ENCODE measurements around the gene GTPBP6. TPM values are rescaled to one million over a fixed set of nuclear protein-coding genes. Genes with fewer than 3 reads are reported as not detected.

GTPBP6 gene, protein sequence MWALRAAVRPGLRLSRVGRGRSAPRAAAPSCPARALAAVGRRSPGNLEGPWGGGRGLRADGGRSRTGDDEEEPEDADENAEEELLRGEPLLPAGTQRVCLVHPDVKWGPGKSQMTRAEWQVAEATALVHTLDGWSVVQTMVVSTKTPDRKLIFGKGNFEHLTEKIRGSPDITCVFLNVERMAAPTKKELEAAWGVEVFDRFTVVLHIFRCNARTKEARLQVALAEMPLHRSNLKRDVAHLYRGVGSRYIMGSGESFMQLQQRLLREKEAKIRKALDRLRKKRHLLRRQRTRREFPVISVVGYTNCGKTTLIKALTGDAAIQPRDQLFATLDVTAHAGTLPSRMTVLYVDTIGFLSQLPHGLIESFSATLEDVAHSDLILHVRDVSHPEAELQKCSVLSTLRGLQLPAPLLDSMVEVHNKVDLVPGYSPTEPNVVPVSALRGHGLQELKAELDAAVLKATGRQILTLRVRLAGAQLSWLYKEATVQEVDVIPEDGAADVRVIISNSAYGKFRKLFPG
- 43.9 and 49.8 TPM in 2 replicates for total RNA-seq

DNA sequence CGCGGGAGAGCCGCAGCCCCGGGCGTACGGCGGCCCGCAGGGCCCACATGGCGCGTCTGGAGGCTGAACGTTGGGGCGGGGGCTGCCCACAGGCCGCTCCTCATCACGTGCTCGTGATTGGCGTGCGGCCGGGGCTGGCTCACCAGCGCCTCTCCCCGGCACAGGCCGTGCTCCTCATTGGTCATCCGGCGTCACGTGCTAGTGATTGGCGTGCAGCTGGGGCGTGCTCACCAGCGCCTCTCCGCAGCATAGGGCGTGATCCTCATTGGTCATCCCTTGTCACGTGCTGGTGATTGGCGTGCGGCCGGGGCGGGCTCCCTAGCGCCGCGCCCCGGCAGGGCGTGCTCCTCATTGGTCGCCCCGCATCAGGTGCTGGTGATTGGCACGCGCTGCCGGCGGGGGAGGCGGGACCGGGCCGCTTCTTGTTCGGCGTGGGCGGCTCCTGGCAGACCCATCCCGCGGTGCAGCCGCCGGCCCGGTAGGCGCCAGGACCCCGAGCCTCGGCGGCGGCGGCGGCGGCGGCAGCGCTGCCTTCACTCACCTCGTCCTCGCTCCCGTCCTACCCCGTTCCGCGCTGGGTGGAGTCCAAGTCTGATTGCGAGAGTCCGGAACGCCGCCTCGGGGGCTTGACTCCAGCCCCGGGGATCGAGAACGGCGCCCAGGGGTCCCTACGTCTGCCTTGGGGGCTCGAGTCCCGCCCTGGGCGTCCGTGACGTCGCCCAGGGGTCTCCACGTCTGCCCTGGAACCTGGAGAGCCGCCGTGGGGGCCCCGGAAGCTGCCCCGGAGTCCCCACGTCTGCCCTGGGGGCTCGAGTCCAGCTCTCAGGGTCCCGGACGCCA, at the start of gene GTPBP6:
TSS of gene GTPBP6 (minus strand) at position 58 of the 840 bp plus-strand sequence. CDS start at position 49, 9 bp downstream.
- intact Hi-C loops (cut with micrococcal nuclease) = loop anchor here (1.0 kb wide), 3 partner anchors 36 to 1073 kb away; partner anchors contain the start of gene SLC25A6

DNA sequence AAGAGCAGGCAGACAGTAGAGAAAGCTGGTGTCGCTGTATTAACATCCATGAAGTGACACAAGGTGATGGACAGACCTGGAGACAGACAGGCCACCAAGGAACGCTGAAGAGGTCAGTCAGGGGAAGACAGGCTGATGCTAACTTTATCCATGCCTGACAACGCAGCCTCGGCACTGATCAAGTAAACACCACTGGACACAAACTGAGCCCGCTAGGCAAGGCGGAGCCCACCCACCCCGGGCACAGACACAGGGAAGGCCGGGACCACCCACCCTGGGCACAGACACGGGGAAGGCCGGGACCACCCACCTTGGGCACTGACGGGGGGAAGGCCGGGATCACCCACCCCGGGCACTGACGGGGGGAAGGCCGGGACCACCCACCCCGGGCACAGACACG, 49.3 kb upstream of the GTPBP6 start:
- intact Hi-C loops (cut with micrococcal nuclease) = no loop called here

DNA sequence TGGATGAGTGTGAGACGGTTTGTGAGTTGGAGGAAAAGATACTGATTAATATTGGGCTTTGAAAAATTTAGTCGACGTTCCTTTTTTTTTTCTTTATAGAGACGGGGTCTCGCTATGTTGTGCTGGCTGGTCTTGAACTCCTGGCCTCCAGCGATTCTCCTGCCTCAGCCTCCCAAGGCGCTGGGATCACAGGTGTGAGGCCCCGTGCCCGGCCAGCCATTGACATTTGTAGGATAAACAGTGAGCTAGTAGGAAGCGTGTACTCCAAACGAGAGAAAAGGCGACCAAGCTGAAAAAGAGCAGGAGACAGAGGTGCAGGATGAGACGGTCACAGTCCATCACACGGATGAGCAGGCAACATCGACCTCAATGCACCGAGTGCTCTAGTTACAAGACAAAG, 48.8 kb upstream of the GTPBP6 start:
- intact Hi-C loops (cut with micrococcal nuclease) = no loop called here

DNA sequence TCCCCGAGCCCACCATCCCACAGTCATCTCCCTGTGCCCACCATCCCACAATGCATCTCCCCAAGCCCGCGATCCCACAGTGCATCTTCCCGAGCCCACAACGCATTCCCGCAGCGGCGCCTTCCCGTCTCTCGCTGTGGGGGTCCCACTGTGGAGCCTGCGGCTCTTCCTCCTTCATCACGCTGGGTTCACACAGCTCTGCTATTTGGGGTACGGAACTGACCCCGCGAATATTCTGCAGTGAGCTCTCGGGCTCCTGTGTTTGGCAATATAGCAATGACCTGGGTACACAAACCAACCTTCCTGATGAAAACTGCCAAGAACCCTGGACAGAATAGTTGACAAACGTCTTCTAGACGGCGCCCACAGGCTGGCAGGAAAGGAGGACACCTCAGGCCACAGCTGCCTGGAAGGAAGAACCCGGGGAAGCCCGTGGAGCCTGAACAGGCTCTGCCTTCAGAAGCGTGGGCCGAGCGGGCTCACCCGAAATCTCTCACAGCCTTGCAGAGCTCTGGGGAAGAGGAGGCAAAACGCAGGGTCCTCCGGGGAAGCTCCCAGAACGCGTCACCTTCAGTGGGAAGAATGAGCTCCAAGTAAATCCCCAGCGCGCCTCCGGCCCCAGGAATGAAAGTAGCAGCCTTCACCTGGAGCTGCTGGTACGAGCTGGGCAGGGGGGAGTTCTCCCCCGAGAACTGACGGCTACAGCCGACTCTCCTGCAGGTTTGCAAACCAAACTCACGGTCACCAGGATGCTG, 45.2 kb upstream of the GTPBP6 start:
- intact Hi-C loops (cut with micrococcal nuclease) = no loop called here

DNA sequence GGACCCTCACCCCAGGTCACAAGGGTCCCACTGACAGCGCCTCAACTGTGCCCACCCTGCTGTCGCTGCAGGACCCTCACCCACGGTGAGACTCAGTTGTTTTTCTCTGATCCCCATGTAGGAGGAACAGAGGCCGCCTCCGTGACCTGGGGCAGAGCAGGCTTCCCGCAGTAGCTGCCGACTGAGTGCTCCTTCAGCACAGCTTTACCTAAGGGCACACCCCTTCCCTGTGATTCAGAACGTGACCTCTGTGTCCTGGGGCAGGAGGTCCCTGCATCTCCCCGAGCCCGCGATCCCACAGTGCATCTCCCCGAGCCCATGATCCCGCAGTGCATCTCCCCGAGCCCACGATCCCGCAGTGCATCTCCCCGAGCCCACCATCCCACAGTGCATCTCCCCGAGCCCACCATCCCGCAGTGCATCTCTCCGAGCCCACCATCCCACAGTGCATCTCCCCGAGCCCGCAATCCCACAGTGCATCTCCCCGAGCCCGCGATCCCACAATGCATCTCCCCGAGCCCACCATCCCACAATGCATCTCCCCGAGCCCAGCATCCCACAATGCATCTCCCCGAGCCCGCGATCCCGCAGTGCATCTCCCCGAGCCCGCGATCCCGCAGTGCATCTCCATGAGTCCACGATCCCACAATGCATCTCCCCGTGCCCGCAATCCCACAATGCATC, 44.5 kb upstream of the GTPBP6 start:
- intact Hi-C loops (cut with micrococcal nuclease) = no loop called here

DNA sequence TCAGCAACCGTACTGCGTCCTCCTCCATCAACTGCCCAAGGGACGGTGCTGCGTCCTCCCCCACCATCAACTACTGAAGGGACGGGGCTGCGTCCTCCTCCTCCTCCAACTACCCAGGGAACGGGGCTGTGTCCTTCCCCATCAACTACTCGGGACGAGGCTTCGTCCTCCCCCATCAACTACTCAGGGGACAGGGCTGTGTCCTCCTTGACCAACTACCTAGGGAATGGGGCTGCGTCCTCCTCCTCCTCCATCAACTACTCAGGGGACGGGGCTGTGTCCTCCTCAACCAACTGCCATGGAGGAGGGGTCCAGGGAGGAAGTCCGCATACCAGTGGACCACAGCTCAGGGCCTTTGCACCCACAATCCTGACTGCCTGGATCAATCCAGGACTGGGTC, 43.8 kb upstream of the GTPBP6 start:
- intact Hi-C loops (cut with micrococcal nuclease) = no loop called here

DNA sequence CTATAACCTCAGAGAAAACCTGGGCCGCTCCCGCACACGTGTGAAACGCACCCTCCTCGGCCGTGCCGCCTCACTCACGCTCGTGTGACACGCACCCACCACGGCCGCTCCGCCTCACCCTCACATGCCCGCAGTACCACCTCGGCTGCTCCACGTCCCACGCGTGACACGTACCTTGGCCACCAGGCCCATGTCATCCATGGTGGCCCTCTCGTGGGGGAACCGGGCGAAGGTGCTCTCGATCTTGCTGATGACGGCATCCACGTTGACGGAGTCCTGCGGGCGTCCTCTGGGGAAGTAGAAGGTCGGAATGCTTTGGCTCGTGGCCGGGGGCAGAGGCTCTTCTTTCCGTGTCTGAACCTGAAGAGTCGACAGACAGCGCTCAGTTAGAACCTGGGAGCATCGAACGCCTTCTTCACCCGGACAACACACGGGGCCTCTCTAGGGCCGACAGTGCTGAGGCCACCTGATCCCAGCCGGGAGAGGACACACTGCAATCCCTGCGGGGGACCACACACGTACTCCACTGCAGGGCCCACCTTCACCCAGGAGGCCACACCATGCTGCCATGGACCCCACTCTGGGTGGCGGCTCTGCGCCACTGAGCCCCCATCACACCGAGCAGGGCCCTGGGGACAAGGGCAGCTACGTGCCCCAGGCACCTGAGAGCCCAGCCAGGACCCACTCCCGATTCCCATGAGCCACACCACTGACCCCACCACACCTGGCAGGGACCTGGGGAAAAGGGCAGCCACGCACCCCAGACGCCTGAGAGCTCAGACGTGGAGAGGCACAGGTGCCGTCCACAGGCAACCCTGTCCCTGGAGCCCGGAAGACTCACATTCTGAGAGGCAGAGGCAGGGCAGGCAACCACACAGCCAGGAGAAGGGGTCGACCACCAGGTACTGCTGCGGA, 42.9 kb upstream of the GTPBP6 start:
- intact Hi-C loops (cut with micrococcal nuclease) = no loop called here

DNA sequence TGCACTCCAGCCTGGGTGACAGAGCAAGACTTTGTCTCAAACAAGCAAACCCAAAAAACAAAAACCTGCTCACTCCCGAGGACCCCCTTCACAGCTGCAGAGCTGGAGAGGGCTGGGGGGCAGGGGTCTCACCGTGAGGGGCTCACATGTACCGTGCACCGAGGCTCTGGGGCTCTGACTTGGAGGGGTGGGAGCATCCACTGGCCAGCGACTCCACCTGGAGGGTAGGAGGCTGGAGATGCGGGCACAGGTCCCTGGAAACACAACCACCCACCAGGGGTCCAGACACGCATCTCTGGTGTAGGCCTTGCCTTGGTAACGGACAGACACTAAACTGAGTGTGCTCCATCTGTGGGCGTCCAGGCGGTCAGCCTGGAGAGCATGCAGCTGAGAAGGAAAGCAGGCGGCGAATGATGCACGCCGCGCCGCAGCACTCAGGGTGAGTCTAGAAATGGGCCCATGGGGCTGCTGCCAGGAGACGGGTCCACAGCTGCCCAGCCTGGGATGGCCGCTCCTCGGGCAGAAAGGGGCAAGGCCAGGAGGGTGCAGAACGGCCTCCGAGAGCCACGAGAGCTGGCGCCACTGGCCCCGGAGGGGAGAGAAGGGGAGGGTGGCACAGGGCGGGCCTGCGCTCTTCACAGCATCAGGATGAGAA, 42.0 kb upstream of the GTPBP6 start:
- intact Hi-C loops (cut with micrococcal nuclease) = no loop called here

DNA sequence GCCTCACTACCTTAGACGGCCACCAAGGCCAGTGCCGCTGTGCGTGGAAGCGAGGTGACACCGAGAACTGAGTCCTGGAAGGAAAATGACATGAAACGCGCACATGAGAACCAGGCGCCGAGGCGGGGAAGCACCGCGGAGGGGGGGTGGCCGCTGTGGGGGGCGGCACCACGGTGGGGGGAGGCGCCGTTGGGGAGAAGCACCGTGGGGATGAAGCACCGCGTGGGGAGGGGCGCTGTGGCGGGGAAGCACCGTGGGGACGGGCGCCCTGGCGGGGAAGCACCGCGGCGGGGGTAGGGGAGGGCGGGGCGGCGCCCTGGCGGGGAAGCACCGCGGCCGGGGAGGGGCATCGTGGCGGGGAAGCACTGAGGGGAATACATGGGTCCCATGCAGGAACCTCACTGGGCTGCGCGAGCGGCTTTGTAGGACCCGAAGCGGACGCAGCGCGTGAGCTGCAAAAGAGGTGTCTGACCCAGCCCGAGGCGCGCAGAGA, 40.1 kb upstream of the GTPBP6 start:
- intact Hi-C loops (cut with micrococcal nuclease) = no loop called here

DNA sequence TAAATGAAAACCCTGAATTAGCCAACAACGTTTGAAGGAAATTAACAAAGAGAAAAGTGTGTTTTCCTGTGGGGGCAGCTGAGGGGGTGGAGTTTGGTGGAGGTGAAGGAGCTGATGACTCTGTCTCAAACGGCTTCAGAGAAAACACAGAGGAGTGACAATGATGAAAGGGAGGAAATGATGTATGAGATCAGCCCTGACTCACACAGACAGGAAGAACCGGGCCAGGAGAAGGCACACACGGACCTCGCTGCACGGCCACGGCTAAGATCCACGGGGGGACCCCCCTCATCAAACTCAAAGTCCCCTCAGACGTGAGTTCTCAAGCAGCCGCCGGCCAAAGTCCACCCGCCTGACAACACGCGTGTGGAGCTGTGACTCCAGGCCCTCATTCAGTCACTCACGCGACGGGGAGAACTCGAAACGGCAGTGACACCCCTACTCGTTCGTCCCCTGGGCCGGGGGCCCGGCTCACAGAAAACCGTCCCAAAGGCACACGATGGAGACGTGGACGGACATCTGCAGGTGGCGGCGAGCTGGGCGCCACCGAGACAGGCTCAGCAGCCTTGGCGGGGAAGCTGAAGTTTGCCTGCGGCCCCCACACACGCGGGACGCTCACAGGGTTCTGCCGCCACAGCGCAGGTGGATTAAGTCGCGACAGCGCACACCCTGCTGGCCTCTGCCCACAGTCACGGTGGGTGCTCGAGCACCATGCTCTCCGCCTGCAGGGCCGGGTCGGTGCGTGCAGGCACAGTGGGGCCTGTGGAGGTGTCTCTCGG, 39.3 kb upstream of the GTPBP6 start:
- intact Hi-C loops (cut with micrococcal nuclease) = loop anchor here (1.0 kb wide), 1 partner anchor 29 kb away; no protein-coding TSS in a partner anchor

DNA sequence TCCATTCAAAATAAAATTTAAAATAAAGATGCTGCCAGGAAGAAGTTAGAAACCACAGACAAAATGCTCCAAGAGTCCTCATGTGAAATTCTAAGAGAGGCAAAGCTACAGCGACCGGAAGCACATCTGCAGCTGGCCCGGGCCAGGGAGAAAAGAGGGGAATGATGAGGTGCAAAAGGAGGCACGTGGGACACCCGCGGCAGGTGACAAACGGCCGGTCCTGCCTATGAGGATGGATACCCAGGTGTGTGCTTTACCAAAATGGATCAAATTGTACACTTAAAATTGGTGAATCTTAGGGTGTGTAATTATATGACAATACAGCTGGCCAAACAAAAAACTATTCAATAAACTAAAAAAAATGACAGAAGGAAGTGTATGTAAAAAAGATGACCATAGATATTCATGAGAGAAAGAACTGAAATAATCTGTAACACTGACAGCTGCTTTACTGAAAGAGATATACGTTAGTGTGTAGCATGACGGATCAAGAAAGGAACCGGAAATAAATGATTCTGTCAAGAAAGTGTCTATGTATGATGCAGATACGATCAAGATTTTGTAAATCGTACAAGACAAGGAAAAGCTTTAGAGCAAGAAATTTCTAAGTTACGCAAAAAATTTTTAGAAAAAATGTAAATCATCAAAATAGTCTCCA, 38.6 kb upstream of the GTPBP6 start:
- intact Hi-C loops (cut with micrococcal nuclease) = loop anchor here (1.0 kb wide), 1 partner anchor 30 kb away; no protein-coding TSS in a partner anchor

DNA sequence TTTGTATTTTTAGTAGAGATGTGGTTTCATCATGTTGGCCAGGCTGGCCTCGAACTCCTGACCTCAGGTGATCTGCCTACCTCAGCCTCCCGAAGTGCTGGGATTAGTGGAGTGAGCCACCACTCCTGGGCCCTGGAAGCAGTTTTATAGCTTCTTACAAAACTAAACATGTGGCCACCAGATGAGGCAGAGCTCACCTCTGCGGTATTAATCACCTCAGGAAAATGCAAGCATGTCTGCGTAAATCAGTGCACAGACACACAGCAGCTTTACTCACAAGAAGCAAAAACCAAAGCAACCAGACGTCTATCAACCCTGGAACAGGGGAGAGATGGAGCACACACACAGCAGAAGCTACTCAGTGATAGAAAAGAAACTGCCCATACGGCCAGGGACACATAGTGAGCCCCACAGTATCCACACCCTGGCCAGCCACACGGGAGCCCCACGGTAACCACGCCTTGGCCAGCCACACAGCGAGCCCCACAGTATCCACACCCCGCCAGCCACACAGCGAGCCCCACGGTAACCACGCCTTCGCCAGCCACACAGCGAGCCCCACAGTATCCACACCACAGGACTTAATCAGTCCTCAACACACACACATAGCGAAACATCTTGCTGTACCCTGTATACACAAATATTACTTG, 37.9 kb upstream of the GTPBP6 start:
- intact Hi-C loops (cut with micrococcal nuclease) = loop anchor here (1.0 kb wide), 1 partner anchor 31 kb away; no protein-coding TSS in a partner anchor

DNA sequence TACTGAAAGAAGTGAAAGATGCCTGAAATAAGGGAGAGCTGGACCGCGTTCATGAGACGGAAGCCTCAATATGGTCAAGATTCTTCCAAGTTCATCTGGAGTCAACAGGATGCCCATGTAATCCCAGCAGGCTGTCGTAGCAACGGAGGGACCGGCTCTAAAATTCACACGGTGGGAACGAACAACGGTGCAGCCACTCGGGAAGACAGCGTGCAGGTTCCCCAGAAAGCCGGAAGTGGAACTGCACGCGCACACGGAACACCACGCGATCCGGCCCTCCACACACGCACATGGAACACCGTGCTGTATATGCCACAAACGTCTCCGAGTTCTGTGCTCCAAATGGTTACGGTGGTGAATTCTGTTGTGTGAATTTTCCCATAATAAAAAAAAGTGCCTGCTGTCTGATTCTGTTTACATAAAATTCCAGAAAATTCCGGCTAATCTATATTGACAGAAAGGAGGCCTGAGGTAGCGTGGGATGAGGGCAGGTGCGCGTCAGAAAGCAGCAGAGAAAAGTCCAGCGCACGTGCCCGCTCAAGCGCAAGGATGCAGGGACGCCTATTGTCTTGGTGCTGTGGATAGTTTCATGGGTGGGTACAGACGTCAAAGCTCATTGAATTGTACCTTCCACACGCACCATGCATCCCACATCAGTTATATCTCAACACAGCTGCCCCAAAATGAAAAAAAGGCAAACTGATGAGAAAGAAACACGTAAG, 36.9 kb upstream of the GTPBP6 start:
- intact Hi-C loops (cut with micrococcal nuclease) = no loop called here

DNA sequence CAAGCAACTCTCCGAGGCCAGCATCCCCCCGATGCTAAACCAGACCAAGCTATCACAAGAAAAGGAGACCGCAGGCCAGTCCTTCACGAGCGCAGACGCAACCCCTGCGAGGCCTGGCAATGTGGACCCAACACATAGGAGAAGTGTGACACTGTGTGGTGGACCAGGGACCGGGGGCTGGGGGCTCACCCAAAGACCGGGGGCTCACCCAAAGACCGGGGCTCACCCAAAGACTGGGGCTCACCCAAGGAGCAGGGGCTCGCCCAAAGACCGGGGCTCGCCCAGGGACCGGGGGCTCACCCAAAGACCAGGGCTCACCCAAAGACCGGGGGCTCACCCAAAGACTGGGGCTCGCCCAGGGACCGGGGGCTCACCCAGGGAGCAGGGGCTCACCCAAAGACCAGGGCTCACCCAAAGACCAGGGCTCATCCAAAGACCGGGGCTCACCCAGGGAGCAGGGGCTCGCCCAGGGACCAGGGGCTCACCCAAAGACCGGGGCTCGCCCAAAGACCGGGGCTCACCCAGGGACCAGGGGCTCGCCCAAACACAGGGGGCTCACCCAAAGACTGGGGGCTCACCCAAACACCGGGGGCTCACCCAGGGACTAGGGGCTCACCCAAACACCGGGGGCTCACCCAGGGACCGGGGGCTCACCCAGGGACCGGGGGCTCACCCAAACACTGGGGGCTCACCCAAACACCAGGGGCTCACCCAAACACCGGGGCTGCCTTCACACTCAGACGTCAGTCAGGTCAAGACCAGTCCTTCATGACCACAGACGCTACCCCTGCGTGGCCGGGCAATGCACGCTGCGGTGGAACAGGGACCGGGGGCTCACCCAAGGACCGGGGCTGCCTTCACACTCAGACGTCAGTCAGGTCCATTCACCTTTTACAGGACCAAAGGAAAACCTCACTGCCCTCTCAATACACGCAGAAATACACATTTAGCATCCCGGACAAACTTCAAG, 35.3 kb upstream of the GTPBP6 start:
- intact Hi-C loops (cut with micrococcal nuclease) = no loop called here

All from T-helper 2 cell treated with Interferon-gamma antibody and Interleukin-4, amounts not matched to agents 100 ng/mL and 5 ng/mL, for 36 hours (primary cell).